Ovary (tissue), 3 donors: ENCODE results near the gene RNF186.

Source experiments
- EP300 ChIP-seq: sonication (generic); formaldehyde crosslinking; IDR thresholded peaks from one replicate; pipeline ENCODE4 v1.6.1; 2017; ENCODE audit warnings: antibody characterized with exemption
- POLR2A ChIP-seq: fragments of 450-650 bp; IDR thresholded peaks from one replicate; pipeline ENCODE4 v1.6.1; 2017; ENCODE audit warnings: antibody characterized with exemption, mild to moderate bottlenecking, moderate library complexity
- TF ChIP-seq, protein P1 (sequence below), 3 donors: fragments of 450-650 bp in 2 of 3; fragments of 200-600 bp in 1 of 3; IDR thresholded peaks; one replicate each; pipeline versions ENCODE4 v1.5.1 to v1.8.0; 2016 to 2022; ENCODE audit warnings: antibody characterized with exemption in 3 of 3, mild to moderate bottlenecking in 1 of 3
- donor health status: DM: no; HTN: no; CAD: no.

DNA sequence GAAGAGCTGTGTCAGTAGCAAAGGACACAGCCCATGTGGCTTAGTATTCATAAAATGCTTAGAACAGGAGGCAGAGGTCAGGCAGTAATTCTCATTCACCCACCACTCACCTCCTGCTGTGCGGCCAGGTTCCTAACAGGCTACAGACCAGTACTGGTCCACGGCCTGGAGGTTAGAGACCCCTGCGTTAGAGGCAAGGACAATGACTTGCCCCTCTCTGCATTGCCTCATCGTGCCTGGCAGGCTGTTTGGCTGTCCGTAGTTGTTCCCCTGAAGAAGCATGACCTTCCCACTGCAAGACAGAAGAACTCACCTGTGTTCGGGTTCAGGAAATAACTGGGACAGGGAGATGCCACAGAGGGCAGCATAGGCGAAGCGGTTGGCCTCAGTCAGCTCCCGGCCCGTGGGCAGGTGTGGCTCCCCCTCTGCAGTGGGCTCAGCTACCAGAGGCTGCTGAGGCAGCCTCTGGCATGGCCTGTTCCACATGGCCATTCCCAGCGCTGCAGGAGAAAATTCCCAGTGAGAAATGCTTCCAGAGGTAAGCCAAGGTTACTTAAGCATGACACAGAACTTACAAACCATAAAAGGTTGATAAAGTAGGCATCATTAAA, 34.7 kb downstream of the RNF186 start:
- TF ChIP-seq, protein P1, sequence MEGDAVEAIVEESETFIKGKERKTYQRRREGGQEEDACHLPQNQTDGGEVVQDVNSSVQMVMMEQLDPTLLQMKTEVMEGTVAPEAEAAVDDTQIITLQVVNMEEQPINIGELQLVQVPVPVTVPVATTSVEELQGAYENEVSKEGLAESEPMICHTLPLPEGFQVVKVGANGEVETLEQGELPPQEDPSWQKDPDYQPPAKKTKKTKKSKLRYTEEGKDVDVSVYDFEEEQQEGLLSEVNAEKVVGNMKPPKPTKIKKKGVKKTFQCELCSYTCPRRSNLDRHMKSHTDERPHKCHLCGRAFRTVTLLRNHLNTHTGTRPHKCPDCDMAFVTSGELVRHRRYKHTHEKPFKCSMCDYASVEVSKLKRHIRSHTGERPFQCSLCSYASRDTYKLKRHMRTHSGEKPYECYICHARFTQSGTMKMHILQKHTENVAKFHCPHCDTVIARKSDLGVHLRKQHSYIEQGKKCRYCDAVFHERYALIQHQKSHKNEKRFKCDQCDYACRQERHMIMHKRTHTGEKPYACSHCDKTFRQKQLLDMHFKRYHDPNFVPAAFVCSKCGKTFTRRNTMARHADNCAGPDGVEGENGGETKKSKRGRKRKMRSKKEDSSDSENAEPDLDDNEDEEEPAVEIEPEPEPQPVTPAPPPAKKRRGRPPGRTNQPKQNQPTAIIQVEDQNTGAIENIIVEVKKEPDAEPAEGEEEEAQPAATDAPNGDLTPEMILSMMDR (IDR thresholded peaks at IDR 0.05), result no peak
- no peak for TF ChIP-seq EP300
- no peak for TF ChIP-seq POLR2A
